D721Med (cell line): ENCODE data around the gene TAF1B.
"Not testable (repeated sequence)": the region's sequence is repeated elsewhere in the genome, so short reads cannot be mapped to it uniquely, and the experiment has no call there.

Source experiments
- DNase-seq: peaks from one replicate; pipeline ENCODE4 v3.0.0; 2011; ENCODE audit warnings: low spot score; ENCODE audit not compliant: insufficient read length
- FAIRE-seq: peaks from 2 replicates; lab custom pipeline; 2011; peaks lifted over from hg19 to GRCh38; lab: Jason Lieb, UNC
- TF ChIP-seq, protein P1 (sequence below): IDR thresholded peaks from 2 replicates; pipeline ENCODE4 v1.5.1; 2012; ENCODE audit warnings: mild to moderate bottlenecking, control low read depth; ENCODE audit not compliant: insufficient read depth; ENCODE audit errors: missing control alignments

The TAF1B gene

DNA sequence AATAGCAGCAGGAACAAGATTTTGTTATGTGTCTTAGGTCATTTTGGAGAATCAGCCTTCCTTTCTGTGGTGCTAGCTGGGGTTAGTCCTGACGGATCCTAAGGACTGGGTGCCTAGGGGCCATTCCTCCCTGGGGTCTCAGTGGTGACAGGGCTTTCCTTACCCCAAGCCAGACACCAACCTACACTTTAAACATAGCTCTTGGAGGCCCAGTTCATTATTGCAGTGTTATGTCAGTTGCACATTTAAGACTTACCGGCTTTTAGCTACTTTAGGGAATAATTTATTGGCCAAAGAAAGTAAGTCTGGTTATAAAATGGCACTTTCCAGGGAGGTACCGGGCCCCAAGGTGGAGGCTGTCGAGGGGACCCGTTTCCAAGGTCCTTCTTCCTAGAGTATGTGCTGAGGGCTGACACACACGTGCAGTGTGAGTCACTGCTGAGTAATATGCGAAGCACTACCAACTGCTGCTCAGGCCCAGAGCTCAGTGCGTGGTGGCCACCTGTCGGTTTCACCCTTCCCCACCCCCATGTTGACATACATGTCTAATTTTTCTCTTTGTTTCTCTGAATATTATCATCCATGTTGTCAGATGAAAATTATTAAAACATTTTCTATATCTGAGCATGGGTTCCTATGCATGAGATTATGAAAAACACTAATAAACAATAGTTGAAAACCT, 71.3 kb downstream of the TAF1B start:
- FAIRE-seq: no peak
- DNase-seq: no peak
- TF ChIP-seq, protein P1, sequence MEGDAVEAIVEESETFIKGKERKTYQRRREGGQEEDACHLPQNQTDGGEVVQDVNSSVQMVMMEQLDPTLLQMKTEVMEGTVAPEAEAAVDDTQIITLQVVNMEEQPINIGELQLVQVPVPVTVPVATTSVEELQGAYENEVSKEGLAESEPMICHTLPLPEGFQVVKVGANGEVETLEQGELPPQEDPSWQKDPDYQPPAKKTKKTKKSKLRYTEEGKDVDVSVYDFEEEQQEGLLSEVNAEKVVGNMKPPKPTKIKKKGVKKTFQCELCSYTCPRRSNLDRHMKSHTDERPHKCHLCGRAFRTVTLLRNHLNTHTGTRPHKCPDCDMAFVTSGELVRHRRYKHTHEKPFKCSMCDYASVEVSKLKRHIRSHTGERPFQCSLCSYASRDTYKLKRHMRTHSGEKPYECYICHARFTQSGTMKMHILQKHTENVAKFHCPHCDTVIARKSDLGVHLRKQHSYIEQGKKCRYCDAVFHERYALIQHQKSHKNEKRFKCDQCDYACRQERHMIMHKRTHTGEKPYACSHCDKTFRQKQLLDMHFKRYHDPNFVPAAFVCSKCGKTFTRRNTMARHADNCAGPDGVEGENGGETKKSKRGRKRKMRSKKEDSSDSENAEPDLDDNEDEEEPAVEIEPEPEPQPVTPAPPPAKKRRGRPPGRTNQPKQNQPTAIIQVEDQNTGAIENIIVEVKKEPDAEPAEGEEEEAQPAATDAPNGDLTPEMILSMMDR: no peak

DNA sequence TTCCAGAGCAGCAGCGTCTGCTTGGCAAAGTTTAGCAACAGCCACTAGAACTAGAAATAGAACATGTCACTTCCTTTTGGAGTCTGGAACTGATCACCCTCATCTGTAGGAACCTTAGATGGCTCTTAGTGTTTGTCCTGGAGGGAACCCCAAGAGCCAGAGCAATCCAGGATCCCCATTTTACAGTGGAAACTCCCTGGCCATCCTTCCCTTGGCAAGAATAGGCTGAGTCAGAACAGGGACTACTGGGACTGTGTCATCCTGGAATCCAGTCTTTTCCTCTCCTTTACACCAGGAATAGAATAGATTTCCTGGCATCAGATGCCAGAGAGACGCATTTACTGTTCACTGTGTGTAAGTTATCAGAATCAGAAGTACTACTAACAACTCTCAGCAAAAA, 75.0 kb downstream of the TAF1B start:
- DNase-seq: no peak
- no peak for FAIRE-seq
- TF ChIP-seq, protein P1: no peak

DNA sequence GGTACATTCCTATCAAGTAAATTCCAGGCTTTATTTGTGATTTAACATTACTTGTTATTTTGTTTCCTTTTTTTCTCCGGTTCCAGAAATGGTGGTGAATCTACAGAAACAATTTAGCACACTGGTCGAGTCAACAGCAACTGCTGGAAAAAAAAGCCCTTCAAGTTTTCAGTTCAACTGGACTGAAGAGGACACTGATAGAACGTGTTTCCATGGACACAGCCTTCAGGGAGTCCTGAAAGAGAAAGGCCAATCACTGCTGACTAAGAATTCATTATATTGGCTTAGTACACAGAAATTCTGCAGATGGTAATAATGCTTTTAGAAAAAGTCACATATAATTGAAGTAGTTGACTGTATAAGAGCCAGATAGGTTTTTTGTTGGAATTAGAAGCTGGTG, 76.2 kb downstream of the TAF1B start:
- TF ChIP-seq, protein P1: no peak
- FAIRE-seq: no peak

GRCh38 chr2:9927020-9927419, 83.7 kb downstream of the TAF1B start:
- not testable (repeated sequence) for FAIRE-seq, DNase-seq

More for the DNA sequence above, 76.2 kb downstream of the TAF1B start:
- no peak for DNase-seq

DNA sequence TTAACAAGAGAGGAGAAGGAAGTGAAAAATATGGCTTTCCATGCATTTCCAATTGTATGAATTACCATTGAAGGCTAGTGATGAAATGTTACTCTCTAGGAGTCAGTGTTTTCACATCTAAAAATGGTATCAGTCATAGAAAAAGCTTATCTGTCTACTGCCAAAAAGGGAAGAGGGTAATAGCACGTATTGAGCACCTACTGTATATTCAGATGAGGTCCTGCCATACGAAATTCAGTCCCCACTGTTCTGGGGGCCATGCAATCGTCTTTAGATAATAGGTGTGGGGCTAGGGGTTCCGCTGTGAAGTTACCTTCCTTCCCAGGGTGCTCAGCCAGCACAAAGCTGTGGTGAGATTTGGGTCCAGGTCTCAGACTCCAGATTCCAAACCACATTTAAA, 94.0 kb downstream of the TAF1B start:
- TF ChIP-seq, protein P1: no peak
- DNase-seq: no peak
- no peak for FAIRE-seq

DNA sequence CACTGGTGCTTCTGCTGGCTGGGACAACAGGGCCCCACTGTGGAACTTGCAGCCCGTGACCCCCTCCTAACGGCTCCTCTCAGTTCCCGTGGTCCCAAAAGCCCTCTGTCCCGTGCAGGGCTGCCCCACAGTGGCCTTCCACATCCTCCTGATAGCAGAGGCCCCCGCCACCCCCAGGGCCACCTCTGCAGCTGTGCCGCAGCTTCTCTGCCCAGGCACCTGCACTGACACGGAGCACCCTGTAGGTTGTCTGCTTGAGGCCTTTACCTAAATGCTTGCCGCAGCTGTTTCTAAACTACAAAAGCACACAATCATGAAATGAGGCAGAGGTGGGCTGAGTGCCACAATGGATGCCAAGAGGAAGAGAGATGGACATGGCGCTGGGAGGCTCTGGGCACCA, 94.7 kb downstream of the TAF1B start:
- no peak for DNase-seq
- no peak for FAIRE-seq
- TF ChIP-seq, protein P1: no peak

- no peak for FAIRE-seq
- DNase-seq: no peak
Measured at GRCh38 chr2:9939587-9940485, 96.6 kb downstream of the TAF1B start.

More at GRCh38 chr2:9939587-9940485, 96.6 kb downstream of the TAF1B start:
- TF ChIP-seq, protein P1: no peak
